HG03575 (cell line): ENCODE results near the gene METTL27.
"Not testable (repeated sequence)": the region's sequence is repeated elsewhere in the genome, so short reads cannot be mapped to it uniquely, and the experiment has no call there.

Experiments
- ATAC-seq: cut with Tn5 transposase; IDR thresholded peaks from one replicate; pipeline ENCODE4 v1.9.1; 2021; ENCODE audit not compliant: unreplicated experiment, insufficient number of reproducible peaks, low FRiP score; ENCODE audit errors: extremely low read depth

Gene METTL27

GRCh38 chr7:73827567-73828106, 14.7 kb downstream of the METTL27 start:
- no peak for ATAC-seq

DNA sequence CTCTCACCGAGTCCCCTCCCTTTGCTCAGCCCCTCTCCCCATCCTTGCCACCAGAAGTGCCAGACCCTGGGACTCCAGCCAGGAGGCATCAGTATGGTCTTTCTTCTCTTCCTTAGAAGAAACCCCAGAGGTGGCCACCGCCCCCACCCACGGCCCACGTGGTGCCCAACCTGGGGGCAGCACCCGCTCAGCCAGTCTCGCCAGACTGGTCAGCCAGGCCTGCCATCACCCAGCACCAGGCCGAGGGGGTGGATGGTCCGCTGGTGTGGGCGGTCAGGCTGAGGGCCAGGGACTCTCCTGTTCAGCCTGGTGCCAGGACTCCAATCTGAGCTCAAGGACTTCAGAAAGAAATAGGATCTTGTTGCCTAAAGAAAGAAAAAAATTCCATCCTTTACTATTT, 17.3 kb downstream of the METTL27 start:
- ATAC-seq, result no peak

DNA sequence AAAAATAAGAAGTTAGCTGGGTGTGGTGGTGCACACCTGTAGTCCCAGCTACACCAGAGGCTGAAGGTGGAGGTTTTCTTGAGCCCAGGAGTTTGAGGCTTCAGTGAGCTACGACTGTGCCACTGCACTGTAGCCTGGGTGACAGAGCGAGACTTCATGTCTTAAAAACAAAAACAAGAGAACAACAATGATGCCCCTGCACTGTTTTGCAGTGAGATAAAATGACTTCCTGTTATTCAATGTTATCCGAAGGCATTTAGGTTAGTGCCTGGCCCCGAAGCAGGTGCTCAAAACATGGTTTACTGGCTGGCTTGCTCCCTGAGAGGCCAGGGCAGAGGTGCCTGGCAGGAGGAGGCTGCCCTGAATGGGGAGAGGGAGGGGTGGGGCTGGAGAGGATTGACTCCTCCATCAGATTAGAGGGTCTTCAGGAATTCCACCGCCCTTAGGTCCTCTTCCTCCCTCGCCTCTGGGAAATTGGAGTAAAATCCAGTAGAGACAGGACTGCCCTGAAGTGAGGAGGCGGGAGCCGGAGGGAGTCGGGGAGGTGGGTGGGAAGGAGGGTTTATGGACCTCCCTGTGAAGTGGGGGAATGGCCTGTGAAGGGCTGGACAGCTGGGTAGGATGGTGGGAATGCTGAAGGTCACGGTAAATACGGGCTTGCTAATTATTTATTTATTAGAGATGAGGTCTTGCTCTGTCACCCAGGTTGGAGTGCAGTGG, 18.3 kb downstream of the METTL27 start:
- no peak for ATAC-seq

GRCh38 chr7:73823257-73823656, 19.1 kb downstream of the METTL27 start:
- no peak for ATAC-seq

DNA sequence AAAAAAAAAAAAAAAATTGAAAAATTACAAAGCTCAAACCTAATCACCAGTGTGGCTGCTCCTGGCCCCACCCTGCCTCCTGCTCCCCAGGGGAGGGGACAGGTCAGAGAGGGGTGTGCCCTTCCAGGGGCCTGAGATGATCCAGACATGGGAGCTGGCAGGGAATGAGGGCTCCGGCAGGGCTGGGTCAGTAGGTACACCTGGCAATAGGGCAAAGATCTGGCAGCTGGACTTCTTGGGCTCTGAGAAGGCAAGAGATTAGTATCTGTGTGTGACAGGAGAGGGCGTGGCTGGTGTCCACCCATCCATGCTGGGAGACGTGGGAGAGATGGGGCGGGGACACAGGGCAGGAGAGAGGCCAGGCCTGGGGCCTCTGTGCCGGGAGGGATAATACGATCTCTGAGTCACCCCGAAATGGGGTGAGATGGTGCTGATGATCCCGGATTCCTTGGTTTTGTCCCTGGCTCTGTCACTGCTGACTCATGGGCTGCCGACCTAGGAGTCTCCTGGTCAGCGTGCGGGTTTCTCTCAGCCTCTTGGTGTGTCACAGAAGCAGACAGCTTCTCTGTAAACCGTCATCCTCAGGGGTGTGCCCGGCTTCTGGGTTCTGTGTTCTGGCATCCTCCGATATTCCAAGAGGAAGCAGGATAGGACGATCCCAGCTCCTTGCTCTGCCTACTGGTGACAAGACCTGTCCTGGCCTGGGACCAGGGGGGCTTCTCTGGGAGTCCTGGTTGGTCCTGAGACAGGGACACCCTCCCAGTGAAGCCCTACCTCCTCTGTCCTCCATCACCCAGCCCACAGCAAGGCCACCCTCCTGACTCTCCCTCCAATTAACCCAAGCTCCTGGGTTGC, 19.8 kb downstream of the METTL27 start:
- ATAC-seq, result no peak

DNA sequence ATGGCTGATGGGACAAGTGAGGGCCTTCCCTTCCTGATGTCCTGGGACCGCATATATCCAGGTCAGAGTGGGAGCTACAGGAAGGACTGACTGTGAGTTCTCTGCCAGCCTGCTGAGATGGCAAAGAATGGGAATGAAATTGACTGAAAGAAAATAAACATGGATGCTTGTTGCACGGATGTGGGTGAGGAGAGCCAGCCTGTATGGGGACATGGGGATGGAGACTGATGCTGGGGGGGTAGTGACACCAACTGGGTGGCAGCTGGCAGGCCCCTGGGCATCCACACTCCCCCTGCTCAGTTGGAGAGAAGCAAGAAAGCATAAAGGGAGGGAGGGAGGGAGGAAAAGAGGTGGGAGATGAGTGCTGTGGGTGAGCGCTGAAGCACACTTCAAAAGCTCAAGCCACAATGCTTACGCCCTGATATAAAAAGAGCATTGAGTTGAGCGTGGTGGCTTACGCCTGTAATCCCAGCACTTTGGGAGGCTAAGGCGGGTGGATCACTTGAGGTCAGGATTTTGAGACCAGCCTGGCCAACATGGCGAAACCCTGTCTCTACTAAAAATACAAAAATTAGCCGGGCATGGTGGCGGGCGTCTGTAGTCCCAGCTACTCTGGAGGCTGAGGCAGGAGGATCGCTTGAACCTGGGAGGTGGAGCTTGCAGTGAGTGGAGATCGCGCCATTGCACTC, 20.6 kb downstream of the METTL27 start:
- not testable (repeated sequence) for ATAC-seq

GRCh38 chr7:73820013-73820412, 22.3 kb downstream of the METTL27 start:
- ATAC-seq, result no peak

DNA sequence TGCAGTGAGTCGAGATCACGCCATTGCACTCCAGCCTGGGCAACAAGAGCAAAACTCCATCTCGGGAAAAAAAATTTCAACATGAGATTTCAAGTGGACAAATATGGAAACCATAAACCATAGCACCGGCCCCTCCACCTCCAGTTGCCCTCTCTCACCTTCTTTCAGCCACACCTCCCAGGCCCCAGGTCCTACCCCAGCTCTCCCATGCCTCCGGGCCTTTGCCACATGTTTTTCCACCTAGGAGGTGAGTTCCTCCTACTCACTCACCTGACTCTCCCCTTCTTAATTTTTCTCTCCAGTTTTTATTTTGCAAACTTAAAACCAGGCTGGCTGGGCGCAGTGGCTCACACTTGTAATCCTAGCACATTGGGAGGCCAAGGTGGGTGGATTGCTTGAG, 25.2 kb downstream of the METTL27 start:
- no peak for ATAC-seq

DNA sequence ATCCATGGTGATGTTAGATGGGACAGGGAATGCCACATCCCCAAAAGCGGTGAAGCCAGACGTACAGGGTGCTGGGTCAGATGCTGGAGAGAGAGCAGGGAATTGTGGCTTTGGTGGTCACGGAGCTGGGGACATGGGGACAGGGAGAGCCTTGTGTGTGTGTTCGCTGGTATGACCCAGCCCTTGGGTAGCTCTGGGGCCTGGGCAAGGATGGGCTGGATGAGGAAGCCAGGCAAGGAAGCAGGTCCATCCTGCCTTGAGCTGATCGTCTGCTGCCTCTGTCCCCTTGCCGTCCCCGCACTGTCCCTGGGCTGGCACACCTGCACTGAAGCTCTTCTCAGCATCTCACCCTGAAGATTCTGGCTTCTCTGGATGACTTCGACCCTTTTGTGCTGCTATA, 26.9 kb downstream of the METTL27 start:
- no peak for ATAC-seq

DNA sequence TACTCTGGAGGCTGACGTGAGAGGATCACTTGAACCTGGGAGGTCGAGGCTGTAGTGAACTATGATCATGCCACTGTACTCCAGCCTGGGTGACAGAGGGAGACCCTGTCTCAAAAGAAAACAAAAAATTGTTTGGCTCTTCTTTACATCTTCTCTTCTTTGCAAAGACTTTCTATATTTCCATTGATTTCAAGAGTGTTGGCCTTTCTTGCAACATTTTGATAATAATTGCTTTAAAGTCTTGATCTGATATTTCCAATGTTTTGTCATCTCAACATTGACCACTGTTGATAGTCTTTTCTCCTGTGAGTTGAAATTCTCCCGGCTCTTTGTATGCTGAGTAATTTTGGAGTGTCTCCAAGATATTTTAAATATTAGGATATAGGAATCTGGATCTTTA, 29.3 kb downstream of the METTL27 start:
- no peak for ATAC-seq

DNA sequence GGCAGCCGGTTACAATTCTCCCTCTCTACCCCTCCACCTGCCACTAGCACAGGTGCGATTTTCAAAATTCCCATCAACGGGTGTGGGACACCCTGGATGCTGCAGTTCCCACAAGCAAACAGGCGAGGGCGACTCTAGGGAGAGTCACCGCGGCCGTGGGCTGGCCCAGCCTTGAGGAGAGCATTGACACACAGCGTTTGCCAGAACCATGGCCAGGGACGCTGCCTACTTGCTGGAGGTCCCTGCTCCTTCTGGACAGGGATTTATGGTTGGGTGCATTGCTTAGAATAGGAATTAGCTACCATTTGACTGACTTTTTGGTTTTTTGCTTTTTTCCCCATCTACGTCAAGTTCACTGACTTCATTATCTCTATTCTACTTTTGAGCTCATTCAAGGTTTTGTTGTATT, 30.6 kb downstream of the METTL27 start:
- ATAC-seq, result no peak

DNA sequence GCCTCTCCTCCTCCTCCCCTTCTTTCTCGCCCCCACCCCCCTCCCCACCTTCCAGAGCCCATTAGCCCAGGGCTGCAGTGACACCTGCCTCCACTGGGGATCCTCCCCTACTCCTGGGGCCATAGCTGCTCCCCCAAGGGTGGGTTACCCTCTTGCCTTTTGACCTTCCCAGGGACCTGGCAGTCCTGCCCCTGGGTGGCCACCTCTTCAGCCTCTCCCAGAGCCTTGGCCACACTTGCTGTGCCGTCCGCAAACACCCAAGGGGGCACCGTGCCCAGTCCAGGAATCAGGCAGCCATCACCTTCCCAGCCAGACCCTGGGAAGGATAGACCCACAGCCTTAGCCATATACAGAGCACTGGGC, 31.3 kb downstream of the METTL27 start:
- no peak for ATAC-seq

- no peak for ATAC-seq
Observed at GRCh38 chr7:73809467-73809951, 32.8 kb downstream of the METTL27 start.

GRCh38 chr7:73802459-73802858, 39.9 kb downstream of the METTL27 start:
- no peak for ATAC-seq

- ATAC-seq, result no peak
Observed at GRCh38 chr7:73801577-73801976, 40.7 kb downstream of the METTL27 start.

- no peak for ATAC-seq
Observed at GRCh38 chr7:73799282-73800141, 42.8 kb downstream of the METTL27 start.

- ATAC-seq, result not testable (repeated sequence)
Observed at GRCh38 chr7:73797176-73797575, 45.1 kb downstream of the METTL27 start.

- not testable (repeated sequence) for ATAC-seq
Observed at GRCh38 chr7:73796656-73797055, 45.7 kb downstream of the METTL27 start.

DNA sequence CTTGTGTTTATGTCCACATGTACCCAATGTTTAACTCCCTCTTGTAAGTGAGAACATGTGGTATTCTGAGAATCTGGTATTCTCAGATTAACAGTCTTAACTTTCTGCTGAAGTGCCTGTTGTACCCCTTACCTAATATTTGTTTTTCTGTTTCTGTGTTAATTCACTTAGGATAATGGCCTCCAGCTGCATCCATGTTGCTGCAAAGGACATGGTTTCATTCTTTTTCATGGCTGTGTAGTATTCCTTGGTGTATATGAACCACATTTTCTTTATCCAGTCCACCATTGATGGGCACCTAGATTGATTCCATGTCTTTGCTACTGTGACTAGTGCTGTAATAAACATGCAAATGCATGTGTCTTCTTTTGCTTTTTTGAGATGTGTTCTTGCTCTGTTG, 47.1 kb downstream of the METTL27 start:
- ATAC-seq, result not testable (repeated sequence)
